Pancreas (tissue), 10 donors: Measurements from ENCODE around the gene TCF7L2. TPM values are rescaled to one million over a fixed set of nuclear protein-coding genes. Genes with fewer than 3 reads are reported as not detected.

Experiments used
- ATAC-seq, 4 donors: fragments of 200-7000 bp; cut with Tn5 transposase; one replicate each; pipeline versions ENCODE4 v1.8.0 to v1.9.1; 2020; ENCODE audit warnings: mild to moderate bottlenecking in 4 of 4, moderate library complexity in 4 of 4
- DNase-seq, 6 donors: peaks; one replicate each; pipeline ENCODE4 v3.0.0-alpha.2; 2020
- FAIRE-seq: peaks from 2 replicates; lab custom pipeline; 2012; peaks lifted over from hg19 to GRCh38; lab: Jason Lieb, UNC
- H3K27ac ChIP-seq, 4 donors: fragments of 200-600 bp; sonication (generic); 1 replicate in 3 of 4; 2 replicates in 1 of 4; pipeline versions ENCODE4 v1.5.0 to v1.8.0; 2020
- H3K27me3 ChIP-seq, 4 donors: fragments of 200-600 bp; one replicate each; pipeline ENCODE4 v1.8.0; 2021
- H3K36me3 ChIP-seq, 3 donors: fragments of 200-600 bp; sonication (generic) in 1 of 3; one replicate each; pipeline versions ENCODE4 v1.5.0 to v1.8.0; 2020 to 2021
- H3K4me1 ChIP-seq, 3 donors: fragments of 200-600 bp; one replicate each; pipeline ENCODE4 v1.8.0; 2021
- H3K4me3 ChIP-seq, 4 donors: fragments of 200-600 bp; sonication (generic) in 2 of 4; one replicate each; pipeline versions ENCODE4 v1.5.0 to v1.8.0; 2020 to 2021
- H3K9me3 ChIP-seq, 4 donors: fragments of 200-600 bp; one replicate each; pipeline ENCODE4 v1.8.0; 2021
- whole genome bisulfite sequencing, 2 donors: extraction: QIAGEN DNeasy Blood & Tissue Kit; methylation state at CpG; one replicate each; pipeline ENCODE4 v1.1.7; 2013; 5-methylcytosine and 5-hydroxymethylcytosine counted together
- intact Hi-C, 3 donors: fragments of 100-400 bp; cut with DNase I; formaldehyde crosslinking; loops; one replicate each; pipeline versions ENCODE4 v1.11.1 to v1.14.2; 2022
- polyA plus RNA-seq, 2 donors: library from polyadenylated mRNA; stranded (reverse); fragments of 200-250 nt; gene quantifications; one replicate each; pipeline ENCODE4 v1.2.3, GENCODE V29; 2013
- total RNA-seq, 6 donors: library from RNA; stranded (reverse); fragmentation: NEBNext Ultra II Directional in 4 of 6; extraction: Animal tissue kit (Norgen Biotek cat#: 25700) in 4 of 6; gene quantifications; one replicate each; pipeline versions ENCODE4 v1.2.1 to v1.2.4, GENCODE V29; 2021 to 2023
- TF ChIP-seq, protein P1 (sequence below), 4 donors: fragments of 200-600 bp; sonication (generic) in 3 of 4; IDR thresholded peaks; one replicate each; pipeline versions ENCODE4 v1.5.0 to v1.8.0; 2021; ENCODE audit warnings: antibody characterized with exemption in 4 of 4
- donor health status: healthy with polysubstance abuse.
- donor health status: DM: no; HTN: no; CAD: no; lungs with moderate emphysema.
- donor health status: DM: no; HTN: no; CAD: no.
- donor health status: control.
- donor health status: control.
- donor health status: Bipolar disorder and iron deficiency.
- donor health status: DM: yes; HTN: yes; CAD: no.
- donor health status: DM: no; HTN: no; CAD: no.
- donor health status: DM: no; HTN: no; CAD: no.
- donor health status: DM: yes; HTN: yes; CAD: no.

TCF7L2 gene
- total and polyA plus RNA-seq, 8 donors: 7.9 to 22.3 (median 11.6) TPM

- ATAC-seq (peak in 2 of 4 donors; percentile 21 to 28), DNase-seq (peak; percentile 31 to 81 (median 52)), FAIRE-seq (no peak)
- TF ChIP-seq, protein P1, sequence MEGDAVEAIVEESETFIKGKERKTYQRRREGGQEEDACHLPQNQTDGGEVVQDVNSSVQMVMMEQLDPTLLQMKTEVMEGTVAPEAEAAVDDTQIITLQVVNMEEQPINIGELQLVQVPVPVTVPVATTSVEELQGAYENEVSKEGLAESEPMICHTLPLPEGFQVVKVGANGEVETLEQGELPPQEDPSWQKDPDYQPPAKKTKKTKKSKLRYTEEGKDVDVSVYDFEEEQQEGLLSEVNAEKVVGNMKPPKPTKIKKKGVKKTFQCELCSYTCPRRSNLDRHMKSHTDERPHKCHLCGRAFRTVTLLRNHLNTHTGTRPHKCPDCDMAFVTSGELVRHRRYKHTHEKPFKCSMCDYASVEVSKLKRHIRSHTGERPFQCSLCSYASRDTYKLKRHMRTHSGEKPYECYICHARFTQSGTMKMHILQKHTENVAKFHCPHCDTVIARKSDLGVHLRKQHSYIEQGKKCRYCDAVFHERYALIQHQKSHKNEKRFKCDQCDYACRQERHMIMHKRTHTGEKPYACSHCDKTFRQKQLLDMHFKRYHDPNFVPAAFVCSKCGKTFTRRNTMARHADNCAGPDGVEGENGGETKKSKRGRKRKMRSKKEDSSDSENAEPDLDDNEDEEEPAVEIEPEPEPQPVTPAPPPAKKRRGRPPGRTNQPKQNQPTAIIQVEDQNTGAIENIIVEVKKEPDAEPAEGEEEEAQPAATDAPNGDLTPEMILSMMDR (IDR thresholded peaks at IDR 0.05): no peak
- peak overlapping the region; percentile 62 to 84 (median 75) for H3K4me3 ChIP-seq
- intact Hi-C loops: loop anchor here in 2 of 3 donors (10.0 kb wide), 2 partner anchors 171 to 181 kb away; no protein-coding TSS in a partner anchor
- H3K36me3 ChIP-seq: no peaks in the 10 kb centered on the region
- H3K9me3 ChIP-seq: no peaks in the 10 kb centered on the region
- no peaks in the 10 kb centered on the region for H3K27me3 ChIP-seq
- peaks cover 6 to 34% (median 11%) of the 10 kb centered on the region in 3 donors for H3K4me1 ChIP-seq
- peak overlapping the region; percentile 77 to 95 (median 86) for H3K27ac ChIP-seq
- WGBS, 2 donors: 7 to 10% methylated on average over 26 of the region's 26 CpGs
These were observed 3.4 kb downstream of the TCF7L2 start for GRCh38 chr10:112953174-112954159.

GRCh38 chr10:112954974-112955581, 5.0 kb downstream of the TCF7L2 start:
- H3K9me3 ChIP-seq: no peaks in the 10 kb centered on the region
- no peak for DNase-seq
- intact Hi-C loops: loop anchor here in 2 of 3 donors (10.0 kb wide), 2 partner anchors 170 to 180 kb away; no protein-coding TSS in a partner anchor
- TF ChIP-seq, protein P1 (IDR thresholded peaks at IDR 0.05): no peak
- no peaks in the 10 kb centered on the region for H3K36me3 ChIP-seq
- FAIRE-seq: no peak
- H3K4me1 ChIP-seq: peaks cover 6 to 39% (median 11%) of the 10 kb centered on the region in 3 donors
- WGBS, 2 donors: 14 to 15% methylated on average over 7 of the region's 7 CpGs
- no peak for ATAC-seq
- peak overlapping the region in 2 of 4 donors; percentile 46 to 69 for H3K27ac ChIP-seq
- H3K27me3 ChIP-seq: no peaks in the 10 kb centered on the region
- peak overlapping the region in 2 of 4 donors; percentile 69 to 81 for H3K4me3 ChIP-seq

GRCh38 chr10:112955582-112956421, 5.8 kb downstream of the TCF7L2 start:
- intact Hi-C loops: loop anchor here in 2 of 3 donors (10.0 kb wide), 2 partner anchors 169 to 179 kb away; no protein-coding TSS in a partner anchor
- WGBS, 2 donors: 2 to 4% methylated on average over 12 of the region's 12 CpGs
- ATAC-seq: no peak
- H3K36me3 ChIP-seq: no peaks in the 10 kb centered on the region
- H3K4me3 ChIP-seq: peak overlapping the region in 2 of 4 donors; percentile 69 to 81
- no peaks in the 10 kb centered on the region for H3K27me3 ChIP-seq
- TF ChIP-seq, protein P1 (IDR thresholded peaks at IDR 0.05): no peak
- FAIRE-seq: no peak
- no peak for DNase-seq
- H3K4me1 ChIP-seq: peaks cover 6 to 39% (median 11%) of the 10 kb centered on the region in 3 donors
- H3K27ac ChIP-seq: peak overlapping the region in 3 of 4 donors; percentile 1 to 69 (median 46)
- H3K9me3 ChIP-seq: no peaks in the 10 kb centered on the region

- 47 to 53% methylated on average over 10 of the region's 10 CpGs for whole genome bisulfite sequencing, 2 donors
- Histone ChIP-seq H3K4me3 (no peak overlapping the region), H3K27ac (peak overlapping the region in 2 of 4 donors; percentile 46 to 69), H3K27me3 (no peaks in the 10 kb centered on the region), H3K36me3 (no peaks in the 10 kb centered on the region), H3K9me3 (no peaks in the 10 kb centered on the region), H3K4me1 (peaks cover 6 to 39% (median 11%) of the 10 kb centered on the region in 3 donors)
- intact Hi-C loops: loop anchor here in 2 of 3 donors (10.0 kb wide), 2 partner anchors 168 to 178 kb away; no protein-coding TSS in a partner anchor
- FAIRE-seq (no peak), DNase-seq (no peak), ATAC-seq (no peak)
- TF ChIP-seq, protein P1 (IDR thresholded peaks at IDR 0.05): no peak
These were observed 6.7 kb downstream of the TCF7L2 start for GRCh38 chr10:112956631-112957350.
